ENCODE data around the gene CLEC7A.

- TF ChIP-seq CTCF (conservative IDR thresholded peaks at IDR 0.05; ENCODE audit: low read length) (no peak), EZH2phosphoT487 (IDR thresholded peaks at IDR 0.05; ENCODE audit: borderline replicate concordance) (no peak)
These were observed 27.7 kb downstream of the CLEC7A start for GRCh38 chr12:10102322-10102721.
